Measurements from ENCODE around the gene TRPT1. TPM values are rescaled to one million over a fixed set of nuclear protein-coding genes. Genes with fewer than 3 reads are reported as not detected.

TRPT1 gene
- total and polyA plus RNA-seq, 2 donors from 2014 or later, result 39.2 to 103 TPM

GRCh38 chr11:64269540-64270220 is 43.7 kb upstream of the TRPT1 start:
- TF ChIP-seq CTCF (IDR thresholded peaks at IDR 0.05; ENCODE audit: borderline replicate concordance, extremely low read depth, insufficient read depth), result no peak
- FAIRE-seq (peak; percentile 93), DNase-seq (peak; percentile 99 to 100 (median 99))
- Histone ChIP-seq H3K27me3 (ENCODE audit: control insufficient read depth, insufficient read depth, low read length) (no peaks in the 10 kb centered on the region), H3K9me3 (ENCODE audit: control insufficient read depth in 2 of 3, insufficient read depth in 1 of 3, low read length in 3 of 3) (no peaks in the 10 kb centered on the region), H3K36me3 (ENCODE audit: control insufficient read depth in 2 of 3, insufficient read depth in 3 of 3, low read length in 3 of 3) (peaks cover 0 to 4% (median 0%) of the 10 kb centered on the region in 3 donors), H3K4me1 (ENCODE audit: control insufficient read depth in 2 of 3, insufficient read depth in 2 of 3, low read depth in 1 of 3, low read length in 3 of 3) (peaks cover 0 to 18% (median 9%) of the 10 kb centered on the region in 3 donors), H3K4me3 (ENCODE audit: low read length in 3 of 3) (peak overlapping the region; percentile 80 to 100 (median 94)), H3K27ac (ENCODE audit: low read depth in 2 of 2, low read length in 2 of 2) (peak overlapping the region; percentile 94 to 99), H3K9ac (ENCODE audit: low read length in 3 of 3) (peak overlapping the region; percentile 62 to 97 (median 90))
- intact Hi-C loops (cut with DNase I), result no loop called here

GRCh38 chr11:64268893-64269539 is 43.0 kb upstream of the TRPT1 start:
- H3K9me3 ChIP-seq (ENCODE audit: control insufficient read depth in 2 of 3, insufficient read depth in 1 of 3, low read length in 3 of 3), result no peaks in the 10 kb centered on the region
- peaks cover 0 to 6% (median 0%) of the 10 kb centered on the region in 3 donors for H3K36me3 ChIP-seq (ENCODE audit: control insufficient read depth in 2 of 3, insufficient read depth in 3 of 3, low read length in 3 of 3)
- H3K4me1 ChIP-seq (ENCODE audit: control insufficient read depth in 2 of 3, insufficient read depth in 2 of 3, low read depth in 1 of 3, low read length in 3 of 3), result peaks cover 0 to 18% (median 9%) of the 10 kb centered on the region in 3 donors
- peak in 4 of 5 donors; percentile 52 to 91 (median 70) for DNase-seq
- FAIRE-seq, result no peak
- H3K9ac ChIP-seq (ENCODE audit: low read length in 3 of 3), result peak overlapping the region; percentile 15 to 86 (median 62)
- H3K27ac ChIP-seq (ENCODE audit: low read depth in 2 of 2, low read length in 2 of 2), result peak overlapping the region; percentile 82 to 91
- intact Hi-C loops (cut with DNase I), result no loop called here
- TF ChIP-seq CTCF (IDR thresholded peaks at IDR 0.05; ENCODE audit: borderline replicate concordance, extremely low read depth, insufficient read depth), result no peak
- H3K27me3 ChIP-seq (ENCODE audit: control insufficient read depth, insufficient read depth, low read length), result no peaks in the 10 kb centered on the region
- peak overlapping the region; percentile 43 to 100 (median 51) for H3K4me3 ChIP-seq (ENCODE audit: low read length in 3 of 3)

GRCh38 chr11:64268025-64268892 is 42.3 kb upstream of the TRPT1 start:
- FAIRE-seq (no peak), DNase-seq (peak in 2 of 5 donors; percentile 82 to 92)
- no peaks in the 10 kb centered on the region for H3K27me3 ChIP-seq (ENCODE audit: control insufficient read depth, insufficient read depth, low read length)
- intact Hi-C loops (cut with DNase I), result no loop called here
- no peaks in the 10 kb centered on the region for H3K9me3 ChIP-seq (ENCODE audit: control insufficient read depth in 2 of 3, insufficient read depth in 1 of 3, low read length in 3 of 3)
- H3K4me3 ChIP-seq (ENCODE audit: low read length in 3 of 3), result peak overlapping the region in 2 of 3 donors; percentile 43 to 100
- H3K36me3 ChIP-seq (ENCODE audit: control insufficient read depth in 2 of 3, insufficient read depth in 3 of 3, low read length in 3 of 3), result peaks cover 0 to 6% (median 0%) of the 10 kb centered on the region in 3 donors
- H3K27ac ChIP-seq (ENCODE audit: low read depth in 2 of 2, low read length in 2 of 2), result peak overlapping the region; percentile 82 to 91
- H3K4me1 ChIP-seq (ENCODE audit: control insufficient read depth in 2 of 3, insufficient read depth in 2 of 3, low read depth in 1 of 3, low read length in 3 of 3), result peaks cover 0 to 18% (median 9%) of the 10 kb centered on the region in 3 donors
- H3K9ac ChIP-seq (ENCODE audit: low read length in 3 of 3), result peak overlapping the region in 2 of 3 donors; percentile 43 to 86
- TF ChIP-seq CTCF (IDR thresholded peaks at IDR 0.05; ENCODE audit: borderline replicate concordance, extremely low read depth, insufficient read depth), result no peak
